D721Med (cell line): ENCODE results near the gene RIMBP2.
"Not testable (repeated sequence)": the region's sequence is repeated elsewhere in the genome, so short reads cannot be mapped to it uniquely, and the experiment has no call there.

Experiments
- DNase-seq: peaks from one replicate; pipeline ENCODE4 v3.0.0; 2011; ENCODE audit warnings: low spot score; ENCODE audit not compliant: insufficient read length
- FAIRE-seq: peaks from 2 replicates; lab custom pipeline; 2011; peaks lifted over from hg19 to GRCh38; lab: Jason Lieb, UNC
- CTCF ChIP-seq: IDR thresholded peaks from 2 replicates; pipeline ENCODE4 v1.5.1; 2012; ENCODE audit warnings: mild to moderate bottlenecking, control low read depth; ENCODE audit not compliant: insufficient read depth; ENCODE audit errors: missing control alignments

RIMBP2 gene

GRCh38 chr12:130651188-130651959 lies 64.7 kb downstream of the RIMBP2 start:
- TF ChIP-seq CTCF, result no peak
- DNase-seq (no peak), FAIRE-seq (no peak)

- TF ChIP-seq CTCF, result no peak
- DNase-seq (no peak), FAIRE-seq (no peak)
These were observed 66.0 kb downstream of the RIMBP2 start for GRCh38 chr12:130650131-130650530.

- FAIRE-seq (no peak), DNase-seq (no peak)
- no peak for TF ChIP-seq CTCF
These were observed 66.7 kb downstream of the RIMBP2 start for GRCh38 chr12:130649101-130650045.

GRCh38 chr12:130647814-130648213 lies 68.3 kb downstream of the RIMBP2 start:
- no peak for TF ChIP-seq CTCF
- DNase-seq (no peak), FAIRE-seq (no peak)

- no peak for TF ChIP-seq CTCF
- no peak for DNase-seq
- no peak for FAIRE-seq
These were observed 69.3 kb downstream of the RIMBP2 start for GRCh38 chr12:130646716-130647370.

- FAIRE-seq, result not testable (repeated sequence)
These were observed 69.9 kb downstream of the RIMBP2 start for GRCh38 chr12:130646191-130646590.

GRCh38 chr12:130645751-130646150 lies 70.3 kb downstream of the RIMBP2 start:
- DNase-seq, result no peak
- TF ChIP-seq CTCF, result no peak
- no peak for FAIRE-seq

More at GRCh38 chr12:130646191-130646590, 69.9 kb downstream of the RIMBP2 start:
- DNase-seq, result not testable (repeated sequence)
